ENCODE data around the gene AIF1L. TPM values are rescaled to one million over a fixed set of nuclear protein-coding genes. Genes with fewer than 3 reads are reported as not detected.

The AIF1L gene
- 0.12 TPM for total RNA-seq
- polyA plus RNA-seq: not detected

DNA sequence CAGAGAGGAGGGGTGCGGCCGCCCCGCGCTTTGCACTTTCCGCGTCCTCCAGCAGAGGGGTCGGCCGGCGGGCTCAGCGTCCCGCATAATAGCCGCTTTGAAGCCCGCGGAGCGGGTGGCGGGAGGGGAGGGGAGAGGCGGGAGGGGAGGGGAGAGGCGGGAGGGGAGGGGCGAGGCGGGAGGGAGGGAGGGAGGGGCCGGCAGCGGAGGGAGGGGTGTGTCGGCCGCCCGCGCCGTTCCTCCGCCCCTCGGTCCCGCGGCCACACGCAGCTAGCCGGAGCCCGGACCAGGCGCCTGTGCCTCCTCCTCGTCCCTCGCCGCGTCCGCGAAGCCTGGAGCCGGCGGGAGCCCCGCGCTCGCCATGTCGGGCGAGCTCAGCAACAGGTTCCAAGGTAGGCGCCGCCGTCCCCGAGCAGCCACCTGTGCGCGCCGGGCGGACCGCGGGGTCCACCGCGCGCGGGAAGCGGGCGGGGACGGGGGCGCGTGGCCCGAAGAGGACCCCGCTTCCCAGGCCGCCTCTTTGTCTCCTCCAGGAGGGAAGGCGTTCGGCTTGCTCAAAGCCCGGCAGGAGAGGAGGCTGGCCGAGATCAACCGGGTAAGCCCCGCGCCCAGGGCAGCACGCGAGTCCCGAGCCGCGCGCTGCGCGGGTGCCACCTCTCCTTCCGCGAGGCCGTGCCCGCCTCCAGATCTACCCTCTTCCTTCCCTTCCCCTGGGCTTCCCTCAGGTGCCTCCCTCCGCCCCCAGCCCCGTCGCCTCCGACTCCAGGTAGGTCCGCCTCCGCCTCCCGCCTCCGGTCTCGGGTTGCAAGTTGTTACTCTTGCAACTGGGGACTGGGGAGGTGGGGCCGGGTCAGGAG lies at the start of gene AIF1L:
Gene AIF1L (plus strand): TSS at position 263 of the 857 bp plus-strand sequence. CDS start 99 bp downstream, at position 362.
- Histone ChIP-seq H3K27ac (ENCODE audit: insufficient read depth, low read length, poor library complexity, severe bottlenecking) (no peak within 1 kb of the TSS), H3K9me3 (ENCODE audit: control insufficient read depth in 2 of 2, low read length in 2 of 2) (no peaks in the 10 kb centered on the region), H3K36me3 (ENCODE audit: control insufficient read depth, insufficient read depth, low read length) (no peaks in the 10 kb centered on the region), H3K4me1 (ENCODE audit: control insufficient read depth, insufficient read depth, low read length, poor library complexity, severe bottlenecking) (peaks cover 5% of the 10 kb centered on the region), H3K27me3 (ENCODE audit: control insufficient read depth, insufficient read depth, low read length) (peaks cover 11% of the 10 kb centered on the region), H3K4me3 (ENCODE audit: low read depth, low read length) (no peak within 1 kb of the TSS)
- Mint-ChIP-seq H3K9me3 (no peaks in the 10 kb centered on the region), H3K27ac (peak within 1 kb of the TSS in 1 of 3 donors; percentile 24), H3K4me1 (peaks cover 0 to 16% (median 6%) of the 10 kb centered on the region in 4 donors), H3K4me3 (peak within 1 kb of the TSS in 3 of 4 donors; percentile 48 to 81 (median 77)), H3K36me3 (no peaks in the 10 kb centered on the region), H3K27me3 (peaks cover 40% of the 10 kb centered on the region)
- no peak for ATAC-seq (ENCODE audit: low read depth in 2 of 2)
- DNase-seq: peak in 1 of 3 donors; percentile 36

DNA sequence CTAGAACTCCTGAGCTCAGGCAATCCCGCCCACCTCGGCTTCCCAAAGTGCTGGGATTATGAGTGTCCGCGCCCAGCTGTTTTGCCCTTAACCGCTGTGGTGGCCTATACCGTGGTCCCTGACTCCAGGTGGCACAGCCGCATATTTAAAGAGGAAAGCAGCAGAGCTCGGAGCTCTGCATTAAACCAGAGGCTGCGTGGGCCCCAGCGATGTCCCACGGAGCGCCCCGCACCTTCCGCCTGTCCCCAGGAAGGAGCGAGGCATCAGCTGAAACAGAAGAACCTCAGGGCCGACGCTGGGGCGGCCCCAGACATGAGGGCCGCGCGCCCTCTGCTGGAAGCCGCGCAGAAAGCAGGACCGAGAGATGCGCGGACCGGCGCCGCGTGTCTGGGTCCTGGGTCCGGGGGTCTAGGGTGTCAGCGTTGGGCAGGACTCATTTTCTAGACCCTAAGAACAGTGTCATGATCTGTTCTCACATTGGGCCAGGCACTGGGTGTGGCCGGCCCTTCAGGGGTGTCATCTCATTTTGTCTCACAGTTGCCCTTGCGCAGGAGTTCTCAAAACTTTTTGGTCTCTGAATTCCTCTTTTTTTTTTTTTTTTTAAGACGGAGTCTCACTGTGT lies 49.6 kb upstream of the AIF1L start:
- Mint-ChIP-seq H3K36me3 (no peaks in the 10 kb centered on the region), H3K27me3 (peaks cover 4% of the 10 kb centered on the region), H3K4me3 (peak overlapping the region; percentile 13 to 78 (median 59)), H3K27ac (no peak overlapping the region), H3K4me1 (peaks cover 0 to 27% (median 4%) of the 10 kb centered on the region in 4 donors), H3K9me3 (no peaks in the 10 kb centered on the region)
- Histone ChIP-seq H3K4me3 (ENCODE audit: low read depth, low read length) (no peak overlapping the region), H3K27ac (ENCODE audit: insufficient read depth, low read length, poor library complexity, severe bottlenecking) (peak overlapping the region; percentile 14), H3K4me1 (ENCODE audit: control insufficient read depth, insufficient read depth, low read length, poor library complexity, severe bottlenecking) (peaks cover 6% of the 10 kb centered on the region), H3K9me3 (ENCODE audit: control insufficient read depth in 2 of 2, low read length in 2 of 2) (no peaks in the 10 kb centered on the region), H3K36me3 (ENCODE audit: control insufficient read depth, insufficient read depth, low read length) (no peaks in the 10 kb centered on the region), H3K27me3 (ENCODE audit: control insufficient read depth, insufficient read depth, low read length) (no peaks in the 10 kb centered on the region)
- ATAC-seq (ENCODE audit: low read depth in 2 of 2) (peak; percentile 78 to 79), DNase-seq (peak; percentile 47 to 79 (median 72))

DNA sequence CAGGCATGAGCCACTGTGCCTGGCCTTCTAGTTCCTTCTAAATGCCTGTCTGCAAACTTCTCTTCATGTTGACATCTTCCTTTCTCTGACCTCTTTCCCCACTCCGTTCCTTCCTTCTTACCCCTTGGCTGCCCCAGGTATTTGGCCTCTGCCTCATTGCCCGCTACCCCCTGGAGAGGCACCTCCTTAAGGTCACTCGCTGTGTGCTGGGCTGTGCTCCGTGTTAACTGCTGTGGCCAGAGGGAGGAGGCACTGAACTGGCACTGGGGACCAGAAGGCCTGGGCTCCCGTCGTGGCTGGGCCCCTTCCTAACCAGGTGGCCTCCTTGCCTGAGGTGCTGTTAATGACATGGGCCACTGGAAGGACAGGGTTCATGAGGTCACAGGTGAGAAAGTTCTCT lies 48.0 kb upstream of the AIF1L start:
- Mint-ChIP-seq H3K4me3 (no peak overlapping the region), H3K27ac (no peak overlapping the region), H3K4me1 (peaks cover 0 to 25% (median 4%) of the 10 kb centered on the region in 4 donors), H3K27me3 (peaks cover 4% of the 10 kb centered on the region), H3K9me3 (no peaks in the 10 kb centered on the region), H3K36me3 (no peaks in the 10 kb centered on the region)
- no peaks in the 10 kb centered on the region for H3K27me3 ChIP-seq (ENCODE audit: control insufficient read depth, insufficient read depth, low read length)
- no peak for ATAC-seq (ENCODE audit: low read depth in 2 of 2)
- no peak overlapping the region for H3K27ac ChIP-seq (ENCODE audit: insufficient read depth, low read length, poor library complexity, severe bottlenecking)
- no peaks in the 10 kb centered on the region for H3K36me3 ChIP-seq (ENCODE audit: control insufficient read depth, insufficient read depth, low read length)
- no peaks in the 10 kb centered on the region for H3K9me3 ChIP-seq (ENCODE audit: control insufficient read depth in 2 of 2, low read length in 2 of 2)
- H3K4me1 ChIP-seq (ENCODE audit: control insufficient read depth, insufficient read depth, low read length, poor library complexity, severe bottlenecking): peaks cover 6% of the 10 kb centered on the region
- DNase-seq: no peak
- no peak overlapping the region for H3K4me3 ChIP-seq (ENCODE audit: low read depth, low read length)

DNA sequence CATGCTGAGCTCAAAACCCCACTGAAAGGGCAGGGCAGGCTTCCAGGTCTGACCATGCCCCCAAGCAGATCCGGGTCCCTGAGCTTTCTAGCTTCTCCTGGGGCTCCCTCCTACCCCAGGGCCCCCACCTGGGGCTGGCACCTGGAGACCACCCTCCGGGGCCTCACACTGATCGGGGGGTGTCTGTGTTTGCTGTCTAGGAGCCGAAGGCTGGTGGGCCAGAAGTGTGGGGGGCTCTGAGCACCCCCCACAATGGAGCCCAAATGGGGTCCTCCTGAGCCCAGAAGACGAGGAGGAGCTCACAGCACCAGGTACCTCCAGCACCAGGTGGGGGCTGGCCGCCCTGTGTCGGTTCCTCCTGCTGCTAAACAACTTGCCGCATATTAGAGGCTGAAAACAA lies 47.5 kb upstream of the AIF1L start:
- Mint-ChIP-seq H3K27me3 (peaks cover 4% of the 10 kb centered on the region), H3K9me3 (no peaks in the 10 kb centered on the region), H3K4me3 (no peak overlapping the region), H3K36me3 (no peaks in the 10 kb centered on the region), H3K4me1 (peaks cover 0 to 21% (median 4%) of the 10 kb centered on the region in 4 donors), H3K27ac (no peak overlapping the region)
- Histone ChIP-seq H3K9me3 (ENCODE audit: control insufficient read depth in 2 of 2, low read length in 2 of 2) (no peaks in the 10 kb centered on the region), H3K27me3 (ENCODE audit: control insufficient read depth, insufficient read depth, low read length) (no peaks in the 10 kb centered on the region), H3K4me3 (ENCODE audit: low read depth, low read length) (no peak overlapping the region), H3K4me1 (ENCODE audit: control insufficient read depth, insufficient read depth, low read length, poor library complexity, severe bottlenecking) (peaks cover 6% of the 10 kb centered on the region), H3K36me3 (ENCODE audit: control insufficient read depth, insufficient read depth, low read length) (no peaks in the 10 kb centered on the region), H3K27ac (ENCODE audit: insufficient read depth, low read length, poor library complexity, severe bottlenecking) (no peak overlapping the region)
- DNase-seq (no peak), ATAC-seq (ENCODE audit: low read depth in 2 of 2) (no peak)

DNA sequence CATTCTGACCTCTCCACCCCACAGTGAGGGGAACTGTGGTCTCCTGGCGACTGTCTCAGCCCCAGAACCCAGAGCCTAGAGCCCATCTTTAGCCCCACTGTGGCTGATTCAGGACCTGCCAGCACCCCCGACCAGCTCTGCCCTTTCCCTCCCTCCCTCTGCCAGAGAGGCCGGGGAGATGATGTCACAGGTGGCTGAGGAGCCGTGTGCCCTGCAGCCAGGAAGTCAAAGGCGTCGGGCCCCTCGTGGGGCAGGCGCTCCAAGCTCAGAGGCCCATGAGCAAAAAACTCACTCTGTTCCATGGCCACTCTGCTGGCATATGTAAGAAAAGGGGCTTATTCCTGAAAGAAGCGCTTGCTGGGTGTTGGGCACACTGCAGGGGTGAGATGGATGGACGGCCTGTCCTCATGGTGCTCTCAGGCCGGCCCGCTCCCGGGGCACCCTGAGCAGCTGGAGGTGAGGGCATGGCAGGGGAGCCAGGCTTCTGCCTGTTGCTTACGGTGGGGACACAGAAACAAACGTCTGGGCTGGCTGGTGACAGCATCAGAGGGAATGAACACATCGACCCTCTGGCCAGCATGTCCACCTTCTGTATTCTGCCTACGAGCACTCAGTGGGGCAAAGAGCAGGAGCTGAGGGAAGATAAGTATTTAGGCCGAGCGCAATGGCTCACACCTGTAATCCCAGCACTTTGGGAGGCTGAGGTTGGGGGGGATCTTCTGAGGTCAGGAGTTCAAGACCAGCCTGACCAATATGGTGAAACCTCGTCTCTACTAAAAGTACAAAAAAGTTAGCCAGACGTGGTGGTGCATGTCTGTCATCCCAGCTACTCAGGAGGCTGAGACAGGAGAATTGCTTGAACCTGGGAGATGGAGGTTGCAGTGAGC lies 46.3 kb upstream of the AIF1L start:
- Histone ChIP-seq H3K27ac (ENCODE audit: insufficient read depth, low read length, poor library complexity, severe bottlenecking) (no peak overlapping the region), H3K27me3 (ENCODE audit: control insufficient read depth, insufficient read depth, low read length) (no peaks in the 10 kb centered on the region), H3K9me3 (ENCODE audit: control insufficient read depth in 2 of 2, low read length in 2 of 2) (no peaks in the 10 kb centered on the region), H3K36me3 (ENCODE audit: control insufficient read depth, insufficient read depth, low read length) (no peaks in the 10 kb centered on the region), H3K4me3 (ENCODE audit: low read depth, low read length) (no peak overlapping the region), H3K4me1 (ENCODE audit: control insufficient read depth, insufficient read depth, low read length, poor library complexity, severe bottlenecking) (peaks cover 6% of the 10 kb centered on the region)
- no peaks in the 10 kb centered on the region for H3K36me3 Mint-ChIP-seq
- no peaks in the 10 kb centered on the region for H3K9me3 Mint-ChIP-seq
- no peak for ATAC-seq (ENCODE audit: low read depth in 2 of 2)
- no peak for DNase-seq
- peak overlapping the region in 1 of 3 donors; percentile 71 for H3K27ac Mint-ChIP-seq
- H3K4me1 Mint-ChIP-seq: peaks cover 0 to 16% (median 2%) of the 10 kb centered on the region in 4 donors
- H3K27me3 Mint-ChIP-seq: peaks cover 4% of the 10 kb centered on the region
- H3K4me3 Mint-ChIP-seq: no peak overlapping the region

DNA sequence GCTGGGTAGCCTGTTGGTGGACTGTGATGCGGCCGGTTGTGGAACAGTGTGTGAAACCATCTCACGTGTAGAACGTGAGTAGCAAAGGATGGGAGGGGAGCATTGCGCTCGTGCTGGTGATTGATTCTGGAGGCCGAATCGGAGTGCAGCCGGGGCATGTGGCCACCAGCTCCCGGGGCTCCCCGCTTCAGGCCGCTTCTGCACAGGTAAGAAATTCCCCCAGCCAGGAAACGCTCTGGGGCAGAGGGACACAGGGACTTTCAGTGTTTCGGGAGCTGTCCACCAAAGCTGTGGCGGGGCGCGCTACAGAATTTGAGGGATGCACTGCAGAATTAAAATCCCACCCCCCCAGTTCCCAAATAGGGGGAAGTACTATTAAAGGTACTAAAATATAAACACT lies 45.5 kb upstream of the AIF1L start:
- H3K4me1 ChIP-seq (ENCODE audit: control insufficient read depth, insufficient read depth, low read length, poor library complexity, severe bottlenecking): peaks cover 6% of the 10 kb centered on the region
- DNase-seq (no peak), ATAC-seq (ENCODE audit: low read depth in 2 of 2) (no peak)
- no peaks in the 10 kb centered on the region for H3K36me3 ChIP-seq (ENCODE audit: control insufficient read depth, insufficient read depth, low read length)
- no peak overlapping the region for H3K27ac ChIP-seq (ENCODE audit: insufficient read depth, low read length, poor library complexity, severe bottlenecking)
- H3K4me3 Mint-ChIP-seq: no peak overlapping the region
- peaks cover 4% of the 10 kb centered on the region for H3K27me3 Mint-ChIP-seq
- H3K27ac Mint-ChIP-seq: no peak overlapping the region
- no peaks in the 10 kb centered on the region for H3K9me3 Mint-ChIP-seq
- no peaks in the 10 kb centered on the region for H3K9me3 ChIP-seq (ENCODE audit: control insufficient read depth in 2 of 2, low read length in 2 of 2)
- H3K27me3 ChIP-seq (ENCODE audit: control insufficient read depth, insufficient read depth, low read length): no peaks in the 10 kb centered on the region
- H3K4me3 ChIP-seq (ENCODE audit: low read depth, low read length): no peak overlapping the region
- no peaks in the 10 kb centered on the region for H3K36me3 Mint-ChIP-seq
- peaks cover 0 to 9% (median 2%) of the 10 kb centered on the region in 4 donors for H3K4me1 Mint-ChIP-seq
